Nephron (organoid): Measurements from ENCODE around the gene MIER2.

Experiments
- H3K27ac Mint-ChIP-seq, 3 experiments: 2 replicates each; pipeline ENCODE4 v1.8.0; 2020; ENCODE audit warnings: mixed read lengths in 3 of 3, mild to moderate bottlenecking in 2 of 3, moderate library complexity in 1 of 3
- H3K27me3 Mint-ChIP-seq: 2 replicates; pipeline ENCODE4 v1.8.0; 2021; ENCODE audit warnings: low read depth, mild to moderate bottlenecking, moderate library complexity, mixed read lengths
- H3K36me3 Mint-ChIP-seq: 2 replicates; pipeline ENCODE4 v1.8.0; 2020; ENCODE audit warnings: low read depth, mixed read lengths
- H3K4me1 Mint-ChIP-seq: 2 replicates; pipeline ENCODE4 v1.8.0; 2020; ENCODE audit warnings: mixed read lengths
- H3K4me3 Mint-ChIP-seq, 3 experiments: 2 replicates each; pipeline ENCODE4 v1.8.0; 2020; ENCODE audit warnings: mild to moderate bottlenecking in 3 of 3, mixed read lengths in 3 of 3, moderate library complexity in 2 of 3
- H3K9me3 Mint-ChIP-seq: 2 replicates; pipeline ENCODE4 v1.8.0; 2020; ENCODE audit warnings: mixed read lengths
- CTCF ChIP-seq, 3 experiments: fragments of 200-600 bp; sonication (generic); IDR thresholded peaks; one replicate each; pipeline ENCODE4 v1.5.0; 2021; ENCODE audit warnings: antibody characterized with exemption in 3 of 3; ENCODE audit not compliant: unreplicated experiment in 3 of 3

Gene MIER2

GRCh38 chr19:279656-280055, 64.9 kb downstream of the MIER2 start:
- no peak overlapping the region for H3K27ac Mint-ChIP-seq
- H3K36me3 Mint-ChIP-seq: no peaks in the 10 kb centered on the region
- H3K4me1 Mint-ChIP-seq: no peaks in the 10 kb centered on the region
- no peak for TF ChIP-seq CTCF (IDR thresholded peaks at IDR 0.05; ENCODE audit: unreplicated experiment in 3 of 3)
- H3K9me3 Mint-ChIP-seq: no peaks in the 10 kb centered on the region
- no peak overlapping the region for H3K4me3 Mint-ChIP-seq
- peaks cover 43% of the 10 kb centered on the region for H3K27me3 Mint-ChIP-seq

GRCh38 chr19:279231-279630, 65.4 kb downstream of the MIER2 start:
- no peaks in the 10 kb centered on the region for H3K9me3 Mint-ChIP-seq
- peaks cover 43% of the 10 kb centered on the region for H3K27me3 Mint-ChIP-seq
- no peaks in the 10 kb centered on the region for H3K4me1 Mint-ChIP-seq
- no peak overlapping the region for H3K4me3 Mint-ChIP-seq
- no peak for TF ChIP-seq CTCF (IDR thresholded peaks at IDR 0.05; ENCODE audit: unreplicated experiment in 3 of 3)
- no peaks in the 10 kb centered on the region for H3K36me3 Mint-ChIP-seq
- no peak overlapping the region for H3K27ac Mint-ChIP-seq

DNA sequence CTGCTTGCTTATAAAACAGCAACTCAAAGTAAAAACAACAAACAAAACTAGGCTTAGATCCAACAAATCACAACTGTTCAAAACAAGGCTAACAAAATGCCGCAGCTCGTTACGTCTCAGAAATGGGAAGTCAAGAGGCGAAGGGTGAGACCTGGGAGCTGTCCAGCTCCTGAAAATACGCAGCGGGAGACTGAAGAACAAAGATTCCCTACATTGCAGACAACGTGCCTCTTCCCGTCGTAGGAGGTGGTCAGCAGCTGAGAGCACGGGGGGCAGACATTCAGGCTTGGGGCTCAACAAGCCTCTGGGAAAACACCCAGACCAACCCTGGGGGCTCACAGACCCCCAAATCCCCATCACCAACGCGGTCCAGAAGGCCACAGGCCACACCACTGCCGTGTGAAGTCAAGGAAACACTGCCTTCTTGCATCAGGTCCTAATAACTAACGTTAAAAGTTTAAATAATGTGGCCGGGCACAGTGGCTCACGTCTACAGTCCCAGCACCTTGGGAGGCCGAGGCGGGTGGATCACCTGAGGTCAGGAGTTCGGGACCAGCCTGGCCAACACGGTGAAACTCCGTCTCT, 66.9 kb downstream of the MIER2 start:
- Mint-ChIP-seq H3K9me3 (no peaks in the 10 kb centered on the region), H3K4me1 (no peaks in the 10 kb centered on the region), H3K27ac (no peak overlapping the region), H3K36me3 (no peaks in the 10 kb centered on the region), H3K27me3 (peaks cover 49% of the 10 kb centered on the region), H3K4me3 (no peak overlapping the region)
- no peak for TF ChIP-seq CTCF (IDR thresholded peaks at IDR 0.05; ENCODE audit: unreplicated experiment in 3 of 3)

DNA sequence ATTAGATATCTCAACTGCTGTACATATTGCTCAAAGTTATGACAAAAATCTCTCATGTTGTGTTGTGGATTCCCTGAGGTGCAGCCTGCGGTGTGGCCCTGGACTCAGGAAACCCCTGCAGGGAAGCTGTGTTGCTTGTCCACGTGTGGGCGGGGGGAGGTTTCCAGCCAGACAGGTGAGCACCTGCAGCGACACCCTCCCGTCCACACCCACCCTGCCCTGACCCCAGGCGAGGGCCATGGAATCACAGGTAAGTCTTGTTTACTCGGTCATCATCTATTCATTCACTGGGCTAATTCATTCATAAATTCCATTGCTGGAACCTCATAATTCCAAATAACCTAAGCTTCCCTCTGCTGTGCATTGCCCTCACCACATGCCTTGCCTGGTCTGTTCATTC, 67.5 kb downstream of the MIER2 start:
- TF ChIP-seq CTCF (IDR thresholded peaks at IDR 0.05; ENCODE audit: unreplicated experiment in 3 of 3): no peak

DNA sequence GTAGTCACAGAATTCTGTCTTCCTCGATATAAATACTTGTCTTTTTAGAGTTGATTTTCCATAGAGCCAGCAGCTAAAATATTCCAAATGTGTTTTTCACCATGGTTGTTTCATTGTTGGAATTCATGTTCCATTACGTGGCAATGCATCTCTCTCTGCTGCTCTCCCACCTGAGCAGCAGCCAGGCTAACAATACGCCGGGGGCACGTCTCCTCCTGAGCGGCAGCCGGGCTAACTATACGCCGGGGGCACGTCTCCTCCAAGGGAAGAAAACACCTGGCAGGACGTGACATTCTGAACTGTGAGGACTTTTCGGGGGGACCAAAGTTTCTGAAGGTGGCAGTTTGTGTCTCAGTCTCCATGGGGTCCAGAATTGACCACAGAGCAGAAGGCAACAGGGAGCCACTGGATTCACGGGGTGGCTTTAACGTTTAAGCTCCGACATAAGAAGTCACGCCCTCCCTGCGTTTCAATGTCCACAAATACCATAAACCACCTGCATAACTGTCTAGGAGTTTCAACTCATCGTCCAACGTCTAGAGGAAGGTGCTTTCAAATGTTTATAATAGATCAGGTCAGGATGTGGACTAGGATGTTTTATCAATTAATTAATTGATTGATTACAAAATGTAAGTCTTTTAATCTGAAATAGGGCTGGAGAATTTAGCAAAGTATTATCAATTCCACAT, 68.5 kb downstream of the MIER2 start:
- H3K4me3 Mint-ChIP-seq: no peak overlapping the region
- H3K27me3 Mint-ChIP-seq: peaks cover 53% of the 10 kb centered on the region
- no peak for TF ChIP-seq CTCF (IDR thresholded peaks at IDR 0.05; ENCODE audit: unreplicated experiment in 3 of 3)
- no peaks in the 10 kb centered on the region for H3K36me3 Mint-ChIP-seq
- H3K27ac Mint-ChIP-seq: no peak overlapping the region
- no peaks in the 10 kb centered on the region for H3K4me1 Mint-ChIP-seq
- H3K9me3 Mint-ChIP-seq: no peaks in the 10 kb centered on the region

More for the DNA sequence above, 67.5 kb downstream of the MIER2 start:
- Mint-ChIP-seq H3K4me1 (no peaks in the 10 kb centered on the region), H3K27ac (no peak overlapping the region), H3K9me3 (no peaks in the 10 kb centered on the region), H3K36me3 (no peaks in the 10 kb centered on the region), H3K27me3 (peaks cover 51% of the 10 kb centered on the region), H3K4me3 (no peak overlapping the region)

GRCh38 chr19:275000-275399, 69.6 kb downstream of the MIER2 start:
- H3K36me3 Mint-ChIP-seq: no peaks in the 10 kb centered on the region
- no peak overlapping the region for H3K27ac Mint-ChIP-seq
- H3K4me3 Mint-ChIP-seq: no peak overlapping the region
- no peaks in the 10 kb centered on the region for H3K9me3 Mint-ChIP-seq
- no peak for TF ChIP-seq CTCF (IDR thresholded peaks at IDR 0.05; ENCODE audit: unreplicated experiment in 3 of 3)
- H3K27me3 Mint-ChIP-seq: peaks cover 49% of the 10 kb centered on the region
- H3K4me1 Mint-ChIP-seq: no peaks in the 10 kb centered on the region
